ENCODE data around the gene TAF6. TPM values are rescaled to one million over a fixed set of nuclear protein-coding genes. Genes with fewer than 3 reads are reported as not detected.

Gene TAF6
- polyA plus RNA-seq, 1 donor: 36.1 TPM

DNA sequence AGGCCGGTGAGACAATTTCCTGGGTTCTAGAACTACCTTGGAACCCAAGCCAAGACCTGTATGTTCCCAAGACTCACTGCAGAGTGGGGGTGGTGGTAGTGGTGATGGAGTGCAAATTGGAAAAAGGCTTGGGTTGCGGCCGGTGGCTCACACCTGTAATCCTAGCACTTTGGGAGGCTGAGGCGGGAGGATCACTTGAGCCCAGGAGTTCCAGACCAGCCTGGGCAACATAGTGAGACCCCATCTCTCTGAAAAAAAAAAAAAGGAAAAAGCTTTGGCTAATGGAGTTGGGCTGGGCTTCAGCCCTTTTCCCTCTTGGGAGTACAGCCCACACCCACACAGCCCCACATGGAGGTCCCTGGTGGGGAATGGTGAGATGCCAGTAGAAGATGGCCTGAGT is 13.6 kb downstream of the TAF6 start:
- H3K36me3 ChIP-seq (ENCODE audit: control insufficient read depth, insufficient read depth, low read length): peaks cover 61% of the 10 kb centered on the region
- WGBS (ENCODE audit: insufficient coverage, low lambda C conversion rate): no CpG with 5 or more reads among the region's 4 CpGs
- no peak overlapping the region for H3K27ac ChIP-seq (ENCODE audit: low read length)
- DNase-seq: no peak
- H3K27me3 ChIP-seq (ENCODE audit: control insufficient read depth, insufficient read depth, low read length): no peaks in the 10 kb centered on the region
- H3K9me3 ChIP-seq (ENCODE audit: control insufficient read depth, low read depth, low read length): no peaks in the 10 kb centered on the region
- H3K4me3 ChIP-seq (ENCODE audit: low read length): no peak overlapping the region
- H3K4me1 ChIP-seq (ENCODE audit: control insufficient read depth, insufficient read depth, low read length): no peaks in the 10 kb centered on the region

DNA sequence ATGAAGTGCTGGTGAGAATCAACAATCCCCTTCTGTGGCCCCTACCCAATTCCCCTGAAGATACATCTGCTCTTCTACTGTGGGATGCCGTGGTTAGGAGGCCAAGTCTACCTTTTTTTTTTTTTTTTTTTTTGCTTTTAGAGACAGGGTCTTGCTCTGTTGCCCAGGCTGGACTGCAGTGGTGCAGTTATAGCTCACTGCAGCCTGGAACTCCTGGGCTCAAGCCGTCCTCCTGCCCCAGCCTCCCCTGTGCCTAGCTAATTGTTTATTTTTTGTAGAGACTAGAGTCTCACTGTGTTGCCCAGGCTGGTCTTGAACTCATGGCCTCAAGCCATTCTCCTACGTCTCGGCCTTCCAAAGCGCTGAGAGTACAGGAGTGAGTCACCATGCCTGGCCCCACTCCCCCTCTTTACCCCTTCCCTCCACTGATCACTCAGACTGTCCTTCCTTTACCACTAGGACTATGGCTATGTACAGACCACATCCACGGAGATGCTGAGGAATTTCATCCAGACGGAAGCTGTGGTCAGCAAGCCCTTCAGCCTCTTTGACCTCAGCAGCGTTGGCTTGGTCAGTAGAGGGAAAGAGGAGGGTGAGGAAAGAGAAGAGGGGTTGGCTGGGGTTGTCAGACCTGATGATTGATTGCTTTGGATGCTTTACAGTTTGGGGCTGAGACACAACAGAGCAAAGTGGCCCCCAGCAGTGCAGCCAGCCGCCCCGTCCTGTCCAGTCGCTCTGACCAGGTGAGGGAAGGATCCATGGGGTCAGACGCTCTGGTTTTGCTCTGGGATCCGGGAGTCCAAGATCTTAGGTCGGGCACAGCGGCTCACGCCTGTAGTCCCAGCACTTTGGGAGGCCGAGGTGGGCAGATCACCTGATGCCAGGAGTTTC is 16.0 kb downstream of the TAF6 start:
- WGBS (ENCODE audit: insufficient coverage, low lambda C conversion rate): no CpG with 5 or more reads among the region's 17 CpGs
- Histone ChIP-seq H3K4me1 (ENCODE audit: control insufficient read depth, insufficient read depth, low read length) (peaks cover 11% of the 10 kb centered on the region), H3K4me3 (ENCODE audit: low read length) (no peak overlapping the region), H3K27me3 (ENCODE audit: control insufficient read depth, insufficient read depth, low read length) (no peaks in the 10 kb centered on the region), H3K27ac (ENCODE audit: low read length) (no peak overlapping the region), H3K9me3 (ENCODE audit: control insufficient read depth, low read depth, low read length) (no peaks in the 10 kb centered on the region), H3K36me3 (ENCODE audit: control insufficient read depth, insufficient read depth, low read length) (peaks cover 58% of the 10 kb centered on the region)
- DNase-seq: no peak

DNA sequence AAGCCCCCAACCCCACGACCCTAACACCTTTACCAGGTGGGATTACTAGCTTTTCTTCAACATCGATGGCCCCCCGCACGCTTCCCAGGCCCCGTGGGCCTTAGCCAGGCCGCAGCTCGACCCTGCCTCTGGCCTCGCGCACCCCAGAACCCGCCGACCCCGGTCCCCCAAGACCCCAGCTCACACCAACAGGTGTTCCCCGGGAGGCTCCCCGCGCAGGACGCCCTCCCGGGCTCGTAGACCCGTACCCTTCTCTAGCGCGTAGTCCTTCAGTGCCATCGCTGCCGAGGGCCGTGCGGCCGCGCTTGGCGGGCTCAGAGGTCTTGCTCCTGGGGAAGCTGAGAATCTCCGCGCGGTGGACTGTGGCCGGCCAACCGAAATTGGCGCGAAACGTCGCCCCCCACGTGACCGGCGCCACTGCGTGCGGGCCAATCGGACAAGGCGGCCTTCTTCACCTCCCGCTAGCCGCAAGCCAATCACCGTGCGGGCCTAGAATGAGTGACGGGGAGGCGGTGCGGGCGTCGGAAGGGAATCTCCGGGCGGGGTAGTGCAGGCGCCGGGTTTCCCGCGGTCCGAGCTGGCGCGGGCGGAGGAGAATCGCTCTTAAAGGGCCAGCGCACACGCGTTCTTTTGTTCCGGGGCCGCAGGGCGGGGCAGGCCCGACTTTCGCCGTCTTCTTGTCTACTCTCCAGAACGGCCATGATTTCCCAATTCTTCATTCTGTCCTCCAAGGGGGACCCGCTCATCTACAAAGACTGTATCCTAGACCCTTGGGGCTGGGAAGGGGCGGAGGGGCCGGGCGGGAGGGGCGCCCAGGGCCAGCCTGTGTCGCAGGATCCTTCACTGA is 17.9 kb downstream of the TAF6 start, which contains the start of the genes AP4M1 and MCM7:
TSS of gene AP4M1 (plus strand) at position 628 of the 847 bp plus-strand sequence. CDS start at position 700, 72 bp downstream.
TSS of gene MCM7 (minus strand) at position 382 of the 847 bp plus-strand sequence. CDS start at position 279, 103 bp downstream.
- Histone ChIP-seq H3K4me1 (ENCODE audit: control insufficient read depth, insufficient read depth, low read length) (peaks cover 11% of the 10 kb centered on the region), H3K9me3 (ENCODE audit: control insufficient read depth, low read depth, low read length) (no peaks in the 10 kb centered on the region), H3K27ac (ENCODE audit: low read length) (peak within 1 kb of the TSS; percentile 96), H3K36me3 (ENCODE audit: control insufficient read depth, insufficient read depth, low read length) (peaks cover 60% of the 10 kb centered on the region), H3K27me3 (ENCODE audit: control insufficient read depth, insufficient read depth, low read length) (no peaks in the 10 kb centered on the region), H3K4me3 (ENCODE audit: low read length) (peak within 1 kb of the TSS; percentile 90)
- DNase-seq: peak; percentile 99
- WGBS (ENCODE audit: insufficient coverage, low lambda C conversion rate): no CpG with 5 or more reads among the region's 80 CpGs

DNA sequence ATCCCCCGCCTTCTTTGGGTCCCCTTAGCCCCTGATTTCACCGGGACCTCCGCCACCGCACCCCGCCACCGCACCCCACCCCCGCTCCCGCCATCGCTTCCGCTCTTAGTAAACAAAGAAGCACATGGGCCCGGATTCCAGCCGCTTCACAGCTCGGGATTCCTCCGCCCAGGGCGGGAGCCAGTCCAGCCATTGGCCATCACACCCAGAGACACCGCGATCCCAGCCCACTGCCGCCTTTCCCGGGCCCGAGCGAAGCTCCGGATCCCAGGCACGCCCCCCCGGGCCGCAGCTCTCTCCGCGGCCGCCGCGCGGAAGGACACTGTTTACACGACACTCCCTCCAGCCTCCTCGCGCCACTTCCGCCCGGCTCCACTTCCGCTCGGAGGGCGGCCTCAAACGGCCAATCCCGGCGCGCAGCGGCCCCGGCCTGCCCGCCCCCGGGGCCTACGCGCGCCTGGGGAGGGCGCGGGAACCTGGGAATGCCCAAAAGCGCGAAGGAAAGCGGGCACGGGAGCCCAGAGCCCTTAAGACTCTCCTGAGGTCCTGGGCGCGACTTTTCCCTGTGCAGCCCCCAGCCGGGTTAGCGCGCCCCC is 18.6 kb downstream of the TAF6 start:
- Histone ChIP-seq H3K9me3 (ENCODE audit: control insufficient read depth, low read depth, low read length) (no peaks in the 10 kb centered on the region), H3K4me1 (ENCODE audit: control insufficient read depth, insufficient read depth, low read length) (peaks cover 11% of the 10 kb centered on the region), H3K4me3 (ENCODE audit: low read length) (peak overlapping the region; percentile 90), H3K27me3 (ENCODE audit: control insufficient read depth, insufficient read depth, low read length) (no peaks in the 10 kb centered on the region), H3K27ac (ENCODE audit: low read length) (peak overlapping the region; percentile 84), H3K36me3 (ENCODE audit: control insufficient read depth, insufficient read depth, low read length) (peaks cover 60% of the 10 kb centered on the region)
- no CpG with 5 or more reads among the region's 61 CpGs for WGBS (ENCODE audit: insufficient coverage, low lambda C conversion rate)
- peak; percentile 95 to 99 for DNase-seq

DNA sequence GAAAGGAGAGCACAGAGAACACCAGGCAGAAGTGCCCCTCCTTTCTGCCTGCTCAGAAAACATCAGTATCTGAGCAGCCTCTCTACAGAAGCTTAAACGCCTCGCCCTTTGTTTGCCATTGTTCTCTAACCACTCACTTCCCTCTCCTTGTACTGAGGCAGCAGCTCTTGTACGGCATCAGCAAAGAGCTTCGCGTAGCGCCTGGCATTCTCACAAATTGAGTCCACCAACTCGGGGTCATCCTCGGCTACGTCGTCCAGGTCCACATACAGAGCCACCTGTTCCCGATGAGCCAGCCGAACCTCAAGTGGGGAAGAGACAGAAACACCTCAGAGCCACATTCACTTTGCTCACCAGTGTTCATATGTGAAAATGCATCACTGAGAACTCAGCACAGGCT is 19.7 kb downstream of the TAF6 start:
- no peak for DNase-seq
- whole genome bisulfite sequencing (ENCODE audit: insufficient coverage, low lambda C conversion rate): 60% methylated on average over 2 of the region's 12 CpGs
- H3K27me3 ChIP-seq (ENCODE audit: control insufficient read depth, insufficient read depth, low read length): no peaks in the 10 kb centered on the region
- no peaks in the 10 kb centered on the region for H3K9me3 ChIP-seq (ENCODE audit: control insufficient read depth, low read depth, low read length)
- peaks cover 11% of the 10 kb centered on the region for H3K4me1 ChIP-seq (ENCODE audit: control insufficient read depth, insufficient read depth, low read length)
- H3K36me3 ChIP-seq (ENCODE audit: control insufficient read depth, insufficient read depth, low read length): peaks cover 61% of the 10 kb centered on the region
- peak overlapping the region; percentile 90 for H3K4me3 ChIP-seq (ENCODE audit: low read length)
- H3K27ac ChIP-seq (ENCODE audit: low read length): no peak overlapping the region

DNA sequence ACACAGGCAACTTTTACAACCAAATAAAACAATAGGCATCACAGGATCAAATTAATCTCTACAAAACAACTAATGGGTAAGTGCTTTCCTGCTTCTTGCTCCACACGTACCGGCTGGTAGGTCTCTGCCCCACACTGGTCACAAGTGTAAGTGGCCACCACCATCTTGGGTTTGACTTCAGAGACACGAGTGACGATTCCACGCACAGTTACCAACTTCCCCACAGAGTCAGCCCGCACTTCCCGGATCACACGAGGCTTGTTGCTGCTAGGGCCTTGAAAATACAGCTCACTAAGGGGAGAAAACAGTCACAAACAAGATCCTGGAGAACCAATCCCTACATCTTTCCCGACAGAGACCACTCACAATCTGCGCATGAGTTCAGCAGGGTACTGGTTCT is 20.2 kb downstream of the TAF6 start:
- peaks cover 11% of the 10 kb centered on the region for H3K4me1 ChIP-seq (ENCODE audit: control insufficient read depth, insufficient read depth, low read length)
- no peaks in the 10 kb centered on the region for H3K9me3 ChIP-seq (ENCODE audit: control insufficient read depth, low read depth, low read length)
- H3K27me3 ChIP-seq (ENCODE audit: control insufficient read depth, insufficient read depth, low read length): no peaks in the 10 kb centered on the region
- peaks cover 62% of the 10 kb centered on the region for H3K36me3 ChIP-seq (ENCODE audit: control insufficient read depth, insufficient read depth, low read length)
- no peak for DNase-seq
- peak overlapping the region; percentile 90 for H3K4me3 ChIP-seq (ENCODE audit: low read length)
- no peak overlapping the region for H3K27ac ChIP-seq (ENCODE audit: low read length)
- WGBS (ENCODE audit: insufficient coverage, low lambda C conversion rate): no CpG with 5 or more reads among the region's 10 CpGs

DNA sequence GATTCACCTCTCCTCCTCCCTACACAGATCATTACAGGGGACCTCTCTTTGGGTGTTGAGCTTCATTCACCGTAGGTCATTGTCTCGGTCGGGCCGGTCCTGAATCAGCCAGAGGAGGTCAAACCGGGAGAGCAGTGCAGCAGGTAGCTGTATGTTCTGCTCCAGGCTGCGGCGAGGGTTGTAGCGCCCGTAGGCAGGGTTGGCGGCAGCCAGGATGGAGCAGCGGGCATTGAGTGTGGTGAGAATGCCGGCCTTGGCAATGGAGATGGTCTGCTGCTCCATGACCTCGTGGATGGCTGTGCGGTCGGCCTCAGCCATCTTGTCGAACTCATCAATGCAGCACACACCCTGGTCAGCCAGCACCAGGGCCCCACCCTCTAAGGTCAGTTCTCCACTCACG is 23.5 kb downstream of the TAF6 start:
- Histone ChIP-seq H3K27me3 (ENCODE audit: control insufficient read depth, insufficient read depth, low read length) (no peaks in the 10 kb centered on the region), H3K27ac (ENCODE audit: low read length) (no peak overlapping the region), H3K9me3 (ENCODE audit: control insufficient read depth, low read depth, low read length) (no peaks in the 10 kb centered on the region), H3K36me3 (ENCODE audit: control insufficient read depth, insufficient read depth, low read length) (peaks cover 88% of the 10 kb centered on the region), H3K4me1 (ENCODE audit: control insufficient read depth, insufficient read depth, low read length) (peaks cover 11% of the 10 kb centered on the region), H3K4me3 (ENCODE audit: low read length) (no peak overlapping the region)
- DNase-seq: no peak
- no CpG with 5 or more reads among the region's 17 CpGs for WGBS (ENCODE audit: insufficient coverage, low lambda C conversion rate)

DNA sequence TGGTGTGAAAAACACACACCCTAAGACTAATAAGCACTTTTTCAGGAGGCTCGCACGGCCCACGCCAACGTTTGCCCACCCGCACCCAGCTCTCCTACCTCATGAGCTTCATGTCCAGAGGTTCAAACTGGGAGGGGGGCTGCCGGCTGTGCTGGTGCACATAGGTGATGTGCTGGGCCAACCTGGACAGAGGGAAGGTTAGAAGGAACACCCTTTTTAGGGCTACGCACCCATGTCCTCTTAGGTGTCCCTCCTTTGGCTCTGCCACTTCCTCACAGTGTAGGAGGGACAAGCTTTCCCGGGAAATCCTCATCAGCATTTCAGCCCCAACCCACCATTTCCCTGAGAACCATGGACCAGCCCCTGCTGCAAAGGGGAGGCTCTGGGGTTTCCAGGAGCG is 23.9 kb downstream of the TAF6 start:
- Histone ChIP-seq H3K4me3 (ENCODE audit: low read length) (no peak overlapping the region), H3K36me3 (ENCODE audit: control insufficient read depth, insufficient read depth, low read length) (peaks cover 92% of the 10 kb centered on the region), H3K4me1 (ENCODE audit: control insufficient read depth, insufficient read depth, low read length) (peaks cover 11% of the 10 kb centered on the region), H3K27me3 (ENCODE audit: control insufficient read depth, insufficient read depth, low read length) (no peaks in the 10 kb centered on the region), H3K27ac (ENCODE audit: low read length) (no peak overlapping the region), H3K9me3 (ENCODE audit: control insufficient read depth, low read depth, low read length) (no peaks in the 10 kb centered on the region)
- WGBS (ENCODE audit: insufficient coverage, low lambda C conversion rate): no CpG with 5 or more reads among the region's 9 CpGs
- DNase-seq: no peak

DNA sequence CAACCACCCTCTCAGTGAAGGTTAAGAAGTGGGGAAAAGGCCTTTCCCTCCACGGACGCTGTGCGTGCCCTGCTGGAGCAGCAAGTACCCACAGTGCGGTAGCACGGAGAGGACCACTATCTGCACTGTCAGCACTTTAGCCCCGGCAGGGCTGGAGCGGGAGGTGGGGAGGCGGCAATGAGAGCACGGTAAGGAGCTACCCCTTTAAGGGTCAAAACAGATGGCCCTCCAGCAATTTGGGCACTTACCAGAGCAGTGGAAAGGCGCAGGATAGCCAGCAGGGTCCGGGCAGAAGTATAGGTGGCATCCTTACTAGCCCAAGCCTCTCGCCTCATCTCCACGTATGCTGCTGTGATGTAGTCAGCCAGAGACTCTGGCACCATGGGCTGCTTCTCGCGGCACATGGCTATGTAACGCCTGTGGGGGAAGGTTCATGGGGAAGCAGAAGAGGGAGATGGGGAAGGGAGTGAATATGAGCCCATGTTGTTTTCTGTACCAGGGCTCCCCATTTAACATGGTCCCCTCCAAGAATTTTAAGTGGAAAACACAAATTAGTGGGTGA is 25.2 kb downstream of the TAF6 start:
- Histone ChIP-seq H3K27me3 (ENCODE audit: control insufficient read depth, insufficient read depth, low read length) (no peaks in the 10 kb centered on the region), H3K4me3 (ENCODE audit: low read length) (no peak overlapping the region), H3K36me3 (ENCODE audit: control insufficient read depth, insufficient read depth, low read length) (peaks cover 87% of the 10 kb centered on the region), H3K27ac (ENCODE audit: low read length) (no peak overlapping the region), H3K4me1 (ENCODE audit: control insufficient read depth, insufficient read depth, low read length) (peaks cover 10% of the 10 kb centered on the region), H3K9me3 (ENCODE audit: control insufficient read depth, low read depth, low read length) (no peaks in the 10 kb centered on the region)
- no peak for DNase-seq
- no CpG with 5 or more reads among the region's 16 CpGs for WGBS (ENCODE audit: insufficient coverage, low lambda C conversion rate)

DNA sequence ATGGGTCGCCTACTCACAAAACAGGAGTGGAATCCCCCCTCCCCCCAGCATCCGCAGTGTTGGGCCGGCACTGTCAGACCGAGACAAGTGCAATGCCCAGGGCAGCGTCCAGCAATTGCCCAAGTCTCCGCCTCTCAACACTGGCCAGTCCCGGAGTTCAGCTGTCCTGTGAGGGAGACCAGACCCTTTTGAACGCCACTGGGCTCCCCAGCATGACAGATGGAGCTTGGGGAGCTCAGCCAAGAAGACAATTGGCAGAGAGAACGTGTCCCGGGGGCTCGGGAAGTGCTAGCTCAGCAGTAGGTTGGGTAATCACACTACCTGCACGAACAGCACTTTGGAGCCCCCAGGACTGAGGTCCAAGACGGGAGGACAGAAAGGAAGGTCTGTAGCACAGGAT is 25.7 kb downstream of the TAF6 start:
- DNase-seq: no peak
- no peak overlapping the region for H3K27ac ChIP-seq (ENCODE audit: low read length)
- no CpG with 5 or more reads among the region's 13 CpGs for WGBS (ENCODE audit: insufficient coverage, low lambda C conversion rate)
- no peaks in the 10 kb centered on the region for H3K27me3 ChIP-seq (ENCODE audit: control insufficient read depth, insufficient read depth, low read length)
- H3K4me3 ChIP-seq (ENCODE audit: low read length): no peak overlapping the region
- H3K4me1 ChIP-seq (ENCODE audit: control insufficient read depth, insufficient read depth, low read length): peaks cover 9% of the 10 kb centered on the region
- no peaks in the 10 kb centered on the region for H3K9me3 ChIP-seq (ENCODE audit: control insufficient read depth, low read depth, low read length)
- peaks cover 82% of the 10 kb centered on the region for H3K36me3 ChIP-seq (ENCODE audit: control insufficient read depth, insufficient read depth, low read length)
